LHCN-M2 (cell line): Measurements from ENCODE around the gene CALN1. TPM values are rescaled to one million over a fixed set of nuclear protein-coding genes. Genes with fewer than 3 reads are reported as not detected.
"Not testable (repeated sequence)": the region's sequence is repeated elsewhere in the genome, so short reads cannot be mapped to it uniquely, and the experiment has no call there.

Experiments
- DNase-seq: peaks from one replicate; pipeline ENCODE4 v3.0.0-alpha.2; 2012; ENCODE audit warnings: low read depth
- total RNA-seq: library from RNA; depleted of rRNA; stranded (reverse); fragments of >200 nt; gene quantifications from 2 replicates; pipeline ENCODE4 v1.2.3, GENCODE V29; 2014

CALN1 gene
- total RNA-seq, 1 experiment from 2014 or later, result not detected

- no peak for DNase-seq
These were observed 2.5 kb downstream of the CALN1 start for GRCh38 chr7:72409638-72410015.

GRCh38 chr7:72408966-72409637, 3.0 kb downstream of the CALN1 start:
- no peak for DNase-seq

DNA sequence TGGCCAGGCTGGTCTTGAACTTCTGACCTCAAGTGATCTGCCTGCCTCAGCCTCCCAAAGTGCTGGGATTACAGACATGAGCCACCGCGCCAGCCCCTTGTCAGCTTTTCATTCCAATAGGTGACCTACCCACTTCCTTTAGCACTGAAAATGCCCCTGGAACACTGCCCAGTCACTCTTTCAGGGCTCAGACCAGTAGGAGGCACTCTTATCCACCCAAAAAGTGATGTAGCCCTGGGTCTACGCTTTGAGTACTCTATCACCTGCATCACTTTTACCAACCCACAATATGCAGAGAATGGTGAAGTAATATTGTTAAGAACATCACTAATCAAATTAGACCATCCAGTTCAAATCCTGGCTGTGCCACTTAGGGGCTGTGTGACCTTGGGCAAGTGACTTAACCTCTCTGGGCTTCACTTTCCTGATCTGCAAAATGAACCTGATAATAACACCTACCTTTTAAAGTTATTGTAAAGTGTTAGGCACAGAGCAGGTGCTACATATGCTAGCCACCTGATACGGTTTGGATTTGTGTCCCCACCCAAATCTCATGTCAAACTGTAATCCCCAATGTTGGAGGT, 5.2 kb downstream of the CALN1 start:
- no peak for DNase-seq

DNA sequence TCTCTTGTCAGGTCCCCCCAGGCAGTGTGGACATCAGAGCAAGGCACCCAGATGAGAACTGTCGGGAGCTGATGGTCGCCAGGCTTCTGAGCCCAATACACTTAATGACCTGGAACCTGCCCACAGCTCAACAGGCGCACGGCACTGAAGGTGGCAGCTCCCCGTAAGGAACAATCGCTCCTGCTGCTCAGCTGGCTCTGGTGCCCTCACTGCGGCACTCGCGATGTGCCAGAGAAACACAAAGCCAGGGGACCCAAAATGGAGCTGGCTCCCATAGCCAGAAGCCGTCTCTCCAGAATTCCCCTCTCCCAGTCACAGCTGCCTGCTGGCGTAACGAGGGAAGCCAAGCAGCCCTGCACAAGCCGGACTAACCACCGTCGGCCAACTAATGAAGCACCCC, 6.3 kb downstream of the CALN1 start:
- no peak for DNase-seq

GRCh38 chr7:72405418-72405817, 6.7 kb downstream of the CALN1 start:
- DNase-seq, result peak; percentile 1

DNA sequence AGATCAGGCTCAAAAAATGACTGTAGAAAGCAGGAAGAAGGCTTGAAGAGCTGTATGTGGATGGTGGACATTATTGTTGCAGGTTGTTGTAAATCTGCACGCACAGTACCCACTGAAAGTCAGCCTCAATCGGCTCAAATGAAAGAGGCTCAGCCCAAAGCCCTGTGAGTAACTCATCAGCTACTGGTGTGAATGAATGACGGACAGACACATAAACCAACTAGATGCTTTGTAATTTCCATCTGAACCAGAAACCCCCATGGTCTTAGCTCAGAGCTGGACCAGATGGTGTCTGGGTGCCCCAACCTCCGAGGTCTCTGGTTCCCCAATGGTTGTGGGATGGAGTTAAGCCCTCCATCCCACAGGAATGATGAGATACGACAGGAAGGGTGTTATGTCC, 7.4 kb downstream of the CALN1 start:
- DNase-seq, result no peak

- DNase-seq, result no peak
These were observed 8.6 kb downstream of the CALN1 start for GRCh38 chr7:72403458-72404076.

GRCh38 chr7:72394016-72394415, 18.1 kb downstream of the CALN1 start:
- no peak for DNase-seq

DNA sequence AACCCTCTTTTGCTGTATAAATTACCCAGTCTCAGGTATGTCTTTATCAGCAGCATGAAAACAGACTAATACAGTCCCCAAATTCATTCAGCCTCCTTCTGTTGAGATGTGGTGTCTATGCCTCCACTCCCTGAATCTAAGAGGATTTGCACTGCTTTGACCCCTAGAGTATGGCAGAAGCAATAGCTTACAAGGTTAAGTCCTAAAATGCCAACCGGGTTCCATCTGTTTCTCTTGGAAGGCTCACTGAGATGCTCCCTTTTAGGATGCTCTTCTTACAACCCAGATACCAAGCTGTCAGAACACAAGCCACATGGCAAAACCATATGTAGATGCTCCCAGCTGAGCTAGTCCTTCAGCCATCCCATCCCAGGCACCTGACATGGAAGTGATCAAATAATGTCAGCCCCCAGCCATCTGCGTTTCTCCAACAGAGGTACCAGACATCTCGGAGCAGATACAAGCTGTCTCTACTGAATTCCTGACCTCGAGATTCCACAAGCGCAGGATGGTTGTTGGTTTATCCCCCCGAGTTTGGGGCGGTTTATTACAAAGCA, 20.2 kb downstream of the CALN1 start:
- DNase-seq, result no peak

- no peak for DNase-seq
These were observed 26.0 kb downstream of the CALN1 start for GRCh38 chr7:72386118-72386517.

GRCh38 chr7:72362246-72362645, 49.9 kb downstream of the CALN1 start:
- no peak for DNase-seq

GRCh38 chr7:72345208-72345727, 66.9 kb downstream of the CALN1 start:
- DNase-seq, result no peak

- no peak for DNase-seq
These were observed 68.1 kb downstream of the CALN1 start for GRCh38 chr7:72343991-72344390.

- not testable (repeated sequence) for DNase-seq
These were observed 68.8 kb downstream of the CALN1 start for GRCh38 chr7:72343354-72343753.

GRCh38 chr7:72337390-72338167, 74.6 kb downstream of the CALN1 start:
- DNase-seq, result no peak

DNA sequence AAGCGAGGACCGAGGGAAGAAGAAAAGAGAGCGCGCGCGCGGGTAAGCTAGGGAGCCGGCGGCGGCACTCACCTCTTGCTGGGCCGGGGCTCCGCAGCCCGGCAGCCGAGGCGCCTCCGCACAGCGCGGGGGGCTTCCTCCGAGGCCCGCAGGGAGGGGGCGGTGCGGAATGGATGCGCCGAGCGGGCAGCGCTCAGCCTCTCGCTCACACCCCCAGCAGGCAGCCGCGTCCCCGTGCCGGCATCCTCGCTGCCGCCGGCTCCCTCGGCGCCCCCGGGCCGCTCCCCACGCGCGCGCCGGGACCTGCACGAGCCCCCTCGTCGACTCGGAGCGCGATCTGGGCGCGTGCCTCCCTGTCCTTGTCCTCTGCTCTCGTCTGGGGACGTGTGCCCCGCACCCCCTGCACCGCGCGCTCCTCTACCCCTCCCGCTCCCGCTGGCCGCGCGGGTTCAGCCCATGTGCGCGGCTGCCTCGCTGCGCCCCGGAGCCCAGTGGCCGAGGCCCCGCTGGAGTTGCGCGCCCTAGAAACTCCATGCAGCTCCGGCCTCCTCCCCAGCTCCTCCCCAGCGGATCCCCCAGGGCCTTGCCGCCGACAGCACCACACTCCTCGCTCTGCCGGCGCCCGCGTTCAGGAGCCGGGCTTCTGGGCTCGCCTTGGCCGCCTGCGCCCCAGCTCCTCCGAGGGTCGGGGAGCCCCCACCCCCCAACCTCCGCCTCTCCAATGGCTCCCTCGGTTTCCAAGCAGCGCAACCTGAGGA, 75.3 kb downstream of the CALN1 start:
- DNase-seq, result no peak

DNA sequence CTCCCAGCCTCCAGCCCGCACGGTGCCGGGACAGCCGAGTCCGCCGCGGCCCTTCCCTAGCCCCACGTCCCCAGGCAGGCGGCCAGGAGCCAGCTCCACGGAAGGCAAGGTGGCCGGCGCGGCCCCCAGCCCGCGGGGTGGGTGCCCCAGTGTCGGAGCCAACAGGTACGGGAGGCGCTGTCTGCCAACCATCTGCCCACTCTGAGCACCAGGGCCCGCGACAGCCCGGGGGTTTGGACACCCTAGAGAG, 75.8 kb downstream of the CALN1 start:
- DNase-seq, result no peak

DNA sequence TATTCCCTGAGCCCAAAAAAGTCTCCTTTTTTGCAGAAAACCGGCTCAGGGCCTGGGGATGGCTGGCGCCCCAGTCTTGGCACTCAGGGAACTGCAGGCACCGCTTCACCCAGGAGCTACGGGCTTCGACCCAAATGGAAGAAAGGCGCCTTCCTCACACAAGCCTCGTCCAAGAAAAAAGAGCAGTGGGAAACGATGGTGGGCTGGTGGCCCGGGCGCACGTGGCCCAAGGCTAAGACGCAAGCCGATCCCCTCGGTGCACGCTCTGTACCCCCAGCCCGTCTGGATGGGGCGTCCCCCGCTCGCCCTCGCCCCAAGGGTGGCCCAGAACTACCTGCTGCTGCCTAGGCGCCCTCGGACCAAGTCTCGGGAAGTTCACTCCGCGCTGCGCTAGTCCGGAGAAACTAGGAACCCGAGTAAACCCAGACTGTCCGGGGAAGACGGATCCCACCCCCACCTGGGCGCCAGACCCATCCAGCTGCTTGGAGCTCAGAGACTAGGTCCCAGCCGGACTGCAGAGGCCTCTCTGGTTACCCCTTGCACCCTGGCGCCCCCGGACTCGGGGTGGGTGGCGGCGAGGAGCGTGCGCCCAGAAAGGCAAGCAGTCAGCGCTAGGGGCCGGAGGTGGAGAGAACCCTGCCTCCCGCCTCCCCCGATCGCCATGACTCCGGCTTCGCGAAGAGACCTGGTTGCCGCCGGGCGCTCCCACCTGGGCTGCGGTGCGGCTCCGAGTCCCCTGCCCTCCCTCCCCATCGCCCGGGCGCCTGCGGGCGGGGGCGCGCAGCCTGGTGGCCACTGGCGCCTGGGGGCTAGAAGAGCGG, 76.4 kb downstream of the CALN1 start:
- no peak for DNase-seq

GRCh38 chr7:72334698-72335097, 77.4 kb downstream of the CALN1 start:
- no peak for DNase-seq

GRCh38 chr7:72334066-72334465, 78.1 kb downstream of the CALN1 start:
- no peak for DNase-seq

- DNase-seq, result no peak
These were observed 85.3 kb downstream of the CALN1 start for GRCh38 chr7:72326811-72327210.
